ENCODE measurements around the gene GIGYF2. TPM values are rescaled to one million over a fixed set of nuclear protein-coding genes. Genes with fewer than 3 reads are reported as not detected.

Gene GIGYF2
- total RNA-seq, 1 donor from 2014 or later: 63.4 TPM

DNA sequence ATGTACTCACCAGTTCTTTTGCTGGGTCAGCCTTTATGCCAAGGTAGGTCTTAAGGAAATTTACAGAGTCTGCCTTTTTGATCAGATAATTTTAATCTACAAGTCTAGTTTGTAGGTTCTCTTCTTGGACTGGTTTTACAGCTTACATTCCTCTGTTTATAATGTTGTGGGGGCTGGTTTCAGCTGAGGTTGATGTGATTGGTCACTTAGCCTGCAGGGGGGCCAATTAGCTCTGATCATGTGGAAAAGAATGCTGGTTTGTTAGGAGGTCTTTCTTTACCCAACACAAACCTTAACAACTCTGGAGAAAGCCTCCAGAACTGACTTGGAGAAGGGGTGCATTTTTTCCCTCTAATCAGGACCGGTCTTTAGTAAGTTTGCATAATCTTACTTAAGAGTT is 79.3 kb downstream of the GIGYF2 start, which contains the start of gene KCNJ13:
Gene KCNJ13, minus strand, starts transcription at position 131 of the 400 bp plus-strand sequence. CDS start 5,203 bp downstream, outside the sequence.
- no peak within 1 kb of the TSS for H3K27ac Mint-ChIP-seq (ENCODE audit: unreplicated experiment)
- no peaks in the 10 kb centered on the region for H3K27me3 Mint-ChIP-seq (ENCODE audit: unreplicated experiment)
- TF ChIP-seq, protein P1, sequence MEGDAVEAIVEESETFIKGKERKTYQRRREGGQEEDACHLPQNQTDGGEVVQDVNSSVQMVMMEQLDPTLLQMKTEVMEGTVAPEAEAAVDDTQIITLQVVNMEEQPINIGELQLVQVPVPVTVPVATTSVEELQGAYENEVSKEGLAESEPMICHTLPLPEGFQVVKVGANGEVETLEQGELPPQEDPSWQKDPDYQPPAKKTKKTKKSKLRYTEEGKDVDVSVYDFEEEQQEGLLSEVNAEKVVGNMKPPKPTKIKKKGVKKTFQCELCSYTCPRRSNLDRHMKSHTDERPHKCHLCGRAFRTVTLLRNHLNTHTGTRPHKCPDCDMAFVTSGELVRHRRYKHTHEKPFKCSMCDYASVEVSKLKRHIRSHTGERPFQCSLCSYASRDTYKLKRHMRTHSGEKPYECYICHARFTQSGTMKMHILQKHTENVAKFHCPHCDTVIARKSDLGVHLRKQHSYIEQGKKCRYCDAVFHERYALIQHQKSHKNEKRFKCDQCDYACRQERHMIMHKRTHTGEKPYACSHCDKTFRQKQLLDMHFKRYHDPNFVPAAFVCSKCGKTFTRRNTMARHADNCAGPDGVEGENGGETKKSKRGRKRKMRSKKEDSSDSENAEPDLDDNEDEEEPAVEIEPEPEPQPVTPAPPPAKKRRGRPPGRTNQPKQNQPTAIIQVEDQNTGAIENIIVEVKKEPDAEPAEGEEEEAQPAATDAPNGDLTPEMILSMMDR (IDR thresholded peaks at IDR 0.05): no peak
- H3K36me3 Mint-ChIP-seq (ENCODE audit: unreplicated experiment): peaks cover 19% of the 10 kb centered on the region
- H3K9me3 Mint-ChIP-seq (ENCODE audit: unreplicated experiment): no peaks in the 10 kb centered on the region
- H3K4me3 Mint-ChIP-seq (ENCODE audit: unreplicated experiment): no peak within 1 kb of the TSS
- no peak for DNase-seq (ENCODE audit: extremely low spot score, unreplicated experiment)
- peaks cover 31% of the 10 kb centered on the region for H3K4me1 Mint-ChIP-seq (ENCODE audit: unreplicated experiment)

DNA sequence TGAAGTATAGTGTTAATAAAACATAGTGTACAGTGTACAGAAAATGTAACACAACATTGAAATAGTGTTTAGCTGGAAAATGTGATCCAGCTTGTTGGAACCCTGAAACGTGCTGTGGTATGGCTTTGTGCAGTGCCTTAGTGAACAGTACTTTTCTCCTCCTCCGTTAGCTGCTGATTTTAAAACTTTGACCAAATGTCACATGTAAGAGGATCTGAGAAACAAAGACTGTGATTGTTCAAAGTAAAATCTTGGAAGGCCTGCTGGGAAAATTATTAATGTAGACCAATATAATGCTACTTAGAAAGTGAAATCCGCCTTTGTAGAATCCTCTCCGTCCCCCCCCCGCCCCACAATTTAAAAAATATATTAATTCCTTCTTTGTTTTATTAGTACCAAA is 80.1 kb downstream of the GIGYF2 start:
- H3K36me3 Mint-ChIP-seq (ENCODE audit: unreplicated experiment): peaks cover 19% of the 10 kb centered on the region
- H3K27me3 Mint-ChIP-seq (ENCODE audit: unreplicated experiment): no peaks in the 10 kb centered on the region
- H3K9me3 Mint-ChIP-seq (ENCODE audit: unreplicated experiment): no peaks in the 10 kb centered on the region
- TF ChIP-seq, protein P1 (IDR thresholded peaks at IDR 0.05): no peak
- DNase-seq (ENCODE audit: extremely low spot score, unreplicated experiment): no peak
- H3K4me3 Mint-ChIP-seq (ENCODE audit: unreplicated experiment): no peak overlapping the region
- no peak overlapping the region for H3K27ac Mint-ChIP-seq (ENCODE audit: unreplicated experiment)
- H3K4me1 Mint-ChIP-seq (ENCODE audit: unreplicated experiment): peaks cover 35% of the 10 kb centered on the region

DNA sequence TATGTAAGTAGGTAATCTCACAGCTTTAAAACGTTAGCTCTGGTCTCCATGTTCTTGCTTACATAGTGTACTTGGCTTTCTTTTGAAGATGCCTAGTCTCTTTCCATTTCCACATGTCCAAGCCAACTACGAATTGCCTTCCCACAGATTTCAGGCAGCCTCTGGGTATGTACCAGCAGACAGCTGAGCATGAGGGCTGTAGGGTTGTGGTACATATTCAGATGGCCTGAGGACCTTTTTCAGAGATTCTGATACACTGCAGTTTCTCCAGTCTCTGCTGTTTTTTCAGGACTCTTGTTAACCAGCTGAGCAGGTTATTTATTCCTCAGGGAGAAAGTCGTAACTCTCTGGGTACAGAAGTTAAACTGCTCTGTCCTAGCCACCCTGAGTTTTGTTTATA is 82.3 kb downstream of the GIGYF2 start:
- TF ChIP-seq, protein P1 (IDR thresholded peaks at IDR 0.05): no peak
- H3K9me3 Mint-ChIP-seq (ENCODE audit: unreplicated experiment): no peaks in the 10 kb centered on the region
- peaks cover 20% of the 10 kb centered on the region for H3K36me3 Mint-ChIP-seq (ENCODE audit: unreplicated experiment)
- no peak for DNase-seq (ENCODE audit: extremely low spot score, unreplicated experiment)
- H3K4me3 Mint-ChIP-seq (ENCODE audit: unreplicated experiment): no peak overlapping the region
- H3K27me3 Mint-ChIP-seq (ENCODE audit: unreplicated experiment): no peaks in the 10 kb centered on the region
- H3K27ac Mint-ChIP-seq (ENCODE audit: unreplicated experiment): peak overlapping the region; percentile 62
- peaks cover 35% of the 10 kb centered on the region for H3K4me1 Mint-ChIP-seq (ENCODE audit: unreplicated experiment)

DNA sequence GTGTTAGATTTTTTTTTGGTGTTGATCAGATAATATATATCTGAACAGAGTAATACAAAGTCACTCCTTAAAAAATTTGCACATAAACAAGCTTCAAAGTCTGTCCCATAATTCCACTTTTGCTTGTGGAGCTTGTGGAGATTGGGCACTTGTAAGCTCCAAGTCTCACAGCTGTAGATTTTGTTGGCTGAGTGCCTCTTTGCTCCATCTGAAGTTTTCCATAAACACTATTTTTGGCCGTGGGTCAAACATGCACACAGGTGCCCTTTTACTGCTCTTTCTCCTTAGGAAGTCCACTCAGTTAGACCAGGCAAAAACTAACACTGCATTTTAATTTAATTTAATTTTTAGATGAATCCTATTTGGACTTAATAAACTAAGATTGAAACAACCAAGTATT is 82.8 kb downstream of the GIGYF2 start:
- no peak for DNase-seq (ENCODE audit: extremely low spot score, unreplicated experiment)
- Mint-ChIP-seq H3K4me1 (ENCODE audit: unreplicated experiment) (peaks cover 35% of the 10 kb centered on the region), H3K4me3 (ENCODE audit: unreplicated experiment) (no peak overlapping the region), H3K36me3 (ENCODE audit: unreplicated experiment) (peaks cover 22% of the 10 kb centered on the region), H3K27ac (ENCODE audit: unreplicated experiment) (no peak overlapping the region), H3K27me3 (ENCODE audit: unreplicated experiment) (no peaks in the 10 kb centered on the region), H3K9me3 (ENCODE audit: unreplicated experiment) (no peaks in the 10 kb centered on the region)
- TF ChIP-seq, protein P1 (IDR thresholded peaks at IDR 0.05): no peak

DNA sequence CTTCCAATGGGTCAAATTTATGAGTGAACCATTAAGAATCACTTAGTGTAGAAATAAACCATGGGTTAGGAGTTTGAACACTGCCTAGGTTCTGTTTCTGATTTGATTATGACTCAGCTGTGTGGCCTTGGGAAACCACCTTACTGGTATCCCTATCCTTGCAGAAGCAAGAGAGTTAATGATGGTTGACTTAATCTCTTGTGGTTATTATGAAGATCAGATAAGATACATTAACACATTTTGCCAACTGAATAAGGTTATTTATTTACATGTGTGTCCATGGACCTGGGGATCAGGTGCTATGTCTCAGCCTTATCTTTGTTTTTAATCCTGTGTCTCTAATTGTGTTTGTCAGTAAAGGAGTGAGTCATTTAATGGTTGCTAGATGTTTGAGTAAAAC is 84.6 kb downstream of the GIGYF2 start:
- H3K4me3 Mint-ChIP-seq (ENCODE audit: unreplicated experiment): no peak overlapping the region
- DNase-seq (ENCODE audit: extremely low spot score, unreplicated experiment): no peak
- TF ChIP-seq, protein P1 (IDR thresholded peaks at IDR 0.05): no peak
- peaks cover 27% of the 10 kb centered on the region for H3K36me3 Mint-ChIP-seq (ENCODE audit: unreplicated experiment)
- no peaks in the 10 kb centered on the region for H3K9me3 Mint-ChIP-seq (ENCODE audit: unreplicated experiment)
- no peak overlapping the region for H3K27ac Mint-ChIP-seq (ENCODE audit: unreplicated experiment)
- H3K27me3 Mint-ChIP-seq (ENCODE audit: unreplicated experiment): no peaks in the 10 kb centered on the region
- H3K4me1 Mint-ChIP-seq (ENCODE audit: unreplicated experiment): peaks cover 24% of the 10 kb centered on the region
